T-helper 17 cell (primary cell): ENCODE measurements around the gene CDCA4. TPM values are rescaled to one million over a fixed set of nuclear protein-coding genes. Genes with fewer than 3 reads are reported as not detected.
A peak's percentile ranks its signal among the peaks of the same experiment; 100 is the strongest.
"Not testable (repeated sequence)": the region's sequence is repeated elsewhere in the genome, so short reads cannot be mapped to it uniquely, and the experiment has no call there.

Experiments
- ATAC-seq: fragments of 150-1000 bp; cut with Tn5 transposase; 2 replicates; pipeline ENCODE4 v1.10.0; 2021; ENCODE audit warnings: mild to moderate bottlenecking, moderate library complexity
- DNase-seq, 3 donors: peaks; one replicate each; pipeline versions ENCODE4 v3.0.0 to v3.0.0-alpha.2; 2020 to 2021
- H3K9me3 ChIP-seq: one replicate; pipeline ENCODE4 v1.7.0; 2013; ENCODE audit warnings: low read length, mild to moderate bottlenecking; ENCODE audit not compliant: control insufficient read depth, poor library complexity, severe bottlenecking
- H3K27ac Mint-ChIP-seq: one replicate; pipeline ENCODE4 v1.8.0; 2022; ENCODE audit warnings: mild to moderate bottlenecking, moderate library complexity, mixed read lengths
- H3K27me3 Mint-ChIP-seq: one replicate; pipeline ENCODE4 v1.8.0; 2022; ENCODE audit warnings: mixed read lengths
- H3K36me3 Mint-ChIP-seq: one replicate; pipeline ENCODE4 v1.8.0; 2022; ENCODE audit warnings: low read depth, mixed read lengths
- H3K4me1 Mint-ChIP-seq: one replicate; pipeline ENCODE4 v1.8.0; 2022; ENCODE audit warnings: mild to moderate bottlenecking, mixed read lengths
- H3K4me3 Mint-ChIP-seq: one replicate; pipeline ENCODE4 v1.8.0; 2022; ENCODE audit warnings: mild to moderate bottlenecking, moderate library complexity, mixed read lengths
- total RNA-seq, 4 donors: library from RNA in 2 of 4; stranded (reverse) in 2 of 4; gene quantifications; one replicate each; pipeline ENCODE4 v1.2.3 and lab custom pipeline; 2022 to 2026

The CDCA4 gene
- total RNA-seq (10 to 100 TPM; 16.1 to 18.4 TPM), total RNA-seq (lab: John Stamatoyannopoulos, UW) (19.4 to 36.2 reads per million in 2 donors)

DNA sequence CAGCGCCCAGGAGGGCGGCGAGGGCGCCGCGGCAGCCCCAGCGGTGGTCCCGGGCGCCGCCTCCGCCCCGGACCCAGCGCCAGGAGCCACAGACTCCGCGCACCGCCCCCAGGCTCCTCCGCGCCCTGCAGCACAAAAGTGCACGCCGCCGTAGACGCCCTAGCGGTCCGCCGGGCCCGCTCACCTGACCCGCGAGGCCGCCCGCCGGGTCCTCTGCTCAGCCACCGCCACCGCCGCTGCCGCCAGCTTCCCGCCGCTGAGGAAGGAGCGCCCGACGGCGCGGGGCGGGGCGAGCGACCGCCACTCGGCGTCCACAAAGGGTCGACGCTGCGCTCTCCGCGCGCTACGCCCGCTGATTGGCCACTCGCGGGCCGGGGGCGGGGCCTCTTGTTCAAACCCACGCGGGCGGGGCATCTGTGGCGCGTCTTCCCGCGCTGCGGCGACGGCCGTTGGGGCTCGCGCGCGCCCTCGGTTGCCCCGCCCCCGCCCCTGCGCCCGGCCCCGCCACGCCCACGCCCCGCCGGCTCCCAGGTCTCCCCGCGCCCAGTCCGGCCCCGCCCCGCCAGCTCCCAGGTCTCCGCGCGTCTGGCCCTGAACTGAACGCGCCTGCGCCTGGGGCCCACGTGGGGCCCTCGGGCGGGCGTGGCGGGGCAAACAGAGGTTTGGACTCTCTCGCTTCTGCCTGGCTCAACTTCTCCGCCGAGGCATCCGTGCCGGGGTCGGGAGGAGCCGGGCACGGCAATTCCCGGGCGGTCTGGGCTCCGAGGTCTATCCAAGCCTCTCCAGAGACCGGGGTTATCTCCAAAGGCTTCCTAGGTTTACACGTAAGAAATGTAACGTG is at the start of gene CDCA4:
TSS of gene CDCA4 (minus strand) at position 269 of the 841 bp plus-strand sequence. CDS start 9,154 bp downstream, outside the sequence.
- Mint-ChIP-seq H3K4me3 (peak within 1 kb of the TSS; percentile 93), H3K27me3 (no peaks in the 10 kb centered on the region), H3K27ac (peak within 1 kb of the TSS; percentile 98), H3K4me1 (peaks cover 44% of the 10 kb centered on the region), H3K36me3 (no peaks in the 10 kb centered on the region)
- ATAC-seq = peak; percentile 84
- DNase-seq = peak; percentile 95 to 99 (median 98)
- no peaks in the 10 kb centered on the region for H3K9me3 ChIP-seq

DNA sequence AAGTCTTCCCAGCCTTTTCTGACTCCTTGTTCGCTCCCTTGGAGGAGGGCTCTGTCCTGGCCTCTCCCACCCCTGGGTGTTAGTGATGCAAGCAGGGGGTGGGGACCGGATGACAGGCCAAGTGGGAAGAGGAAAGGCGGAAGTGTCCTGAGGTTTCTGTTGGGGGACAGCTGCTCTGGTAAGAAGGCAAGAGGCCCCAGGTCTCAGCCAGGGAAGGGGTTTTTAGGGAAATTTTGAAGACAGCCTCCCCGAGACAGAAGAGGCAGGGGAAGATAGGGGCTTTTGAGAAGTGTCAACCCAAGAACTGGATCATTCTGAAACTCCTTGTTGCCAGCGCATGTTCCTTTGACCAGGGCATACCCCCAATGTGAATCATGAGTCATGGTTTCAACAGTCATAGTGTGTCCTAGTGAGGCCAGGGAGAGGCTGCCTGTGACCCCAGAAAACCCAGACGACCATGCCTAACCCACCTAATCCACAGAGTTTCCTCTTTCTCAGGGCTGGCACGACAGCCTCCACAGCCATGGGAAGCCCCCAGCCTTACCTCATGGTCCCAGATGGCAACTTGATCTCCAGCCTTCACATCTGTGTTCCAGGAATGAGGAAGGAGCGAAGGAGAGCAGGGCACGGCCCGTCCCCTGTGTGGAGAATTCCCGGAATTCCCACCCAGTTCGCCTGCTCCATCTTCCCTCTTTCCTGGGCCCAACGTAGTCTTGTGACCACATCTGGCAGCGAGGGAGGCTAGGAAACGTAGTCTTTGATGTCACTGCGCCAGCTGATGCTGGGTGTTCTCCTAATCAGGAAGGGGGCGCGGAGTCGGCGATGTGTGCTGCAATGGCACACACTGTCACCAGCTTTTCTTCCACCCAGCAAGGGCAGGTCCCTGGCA is 49.2 kb upstream of the CDCA4 start:
- no peak for ATAC-seq
- Mint-ChIP-seq H3K27me3 (no peaks in the 10 kb centered on the region), H3K27ac (peak overlapping the region; percentile 99), H3K4me1 (peaks cover 36% of the 10 kb centered on the region), H3K4me3 (peak overlapping the region; percentile 53), H3K36me3 (no peaks in the 10 kb centered on the region)
- peak in 1 of 3 donors; percentile 8 for DNase-seq
- H3K9me3 ChIP-seq = no peaks in the 10 kb centered on the region

DNA sequence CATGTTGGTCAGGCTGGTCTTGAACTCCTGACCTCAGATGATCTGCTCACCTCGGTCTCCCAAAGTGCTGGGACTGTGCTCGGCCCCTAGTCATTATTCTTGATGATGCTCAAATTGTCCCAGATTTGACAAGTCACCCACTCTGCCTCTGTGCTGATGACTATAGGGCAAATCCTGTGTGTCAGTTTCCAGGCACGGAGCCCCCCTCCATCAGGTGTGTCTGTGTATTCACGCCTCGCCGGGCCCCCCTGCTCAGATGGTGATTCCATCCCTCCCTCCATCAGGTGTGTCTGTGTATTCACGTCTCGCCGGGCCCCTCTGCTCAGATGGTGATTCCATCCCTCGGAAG is 48.6 kb upstream of the CDCA4 start:
- H3K9me3 ChIP-seq = no peaks in the 10 kb centered on the region
- DNase-seq (no peak), ATAC-seq (no peak)
- Mint-ChIP-seq H3K27ac (peak overlapping the region; percentile 99), H3K4me3 (peak overlapping the region; percentile 53), H3K36me3 (no peaks in the 10 kb centered on the region), H3K4me1 (peaks cover 40% of the 10 kb centered on the region), H3K27me3 (no peaks in the 10 kb centered on the region)

DNA sequence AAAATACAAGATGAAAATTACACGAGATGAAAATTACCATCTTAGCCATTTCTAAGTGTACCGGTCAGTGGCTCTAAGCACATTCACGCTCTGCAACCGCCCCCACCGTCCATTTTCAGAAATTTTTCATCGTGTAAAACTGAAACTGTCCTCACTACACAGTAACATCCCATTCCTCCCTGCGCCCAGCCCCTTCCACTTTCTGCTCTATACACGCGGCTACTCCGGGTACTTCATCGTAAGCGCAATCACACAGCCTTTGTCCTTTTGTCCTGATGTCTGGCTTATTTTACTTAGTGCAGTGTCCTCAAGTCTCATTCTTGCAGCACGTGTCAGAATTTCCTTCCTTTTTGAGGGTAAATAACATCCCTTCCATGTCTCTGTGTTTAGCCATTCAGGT is 47.9 kb upstream of the CDCA4 start:
- peaks cover 44% of the 10 kb centered on the region for H3K4me1 Mint-ChIP-seq
- peak overlapping the region; percentile 99 for H3K27ac Mint-ChIP-seq
- H3K9me3 ChIP-seq = no peaks in the 10 kb centered on the region
- no peaks in the 10 kb centered on the region for H3K36me3 Mint-ChIP-seq
- DNase-seq (no peak), ATAC-seq (no peak)
- no peaks in the 10 kb centered on the region for H3K27me3 Mint-ChIP-seq
- H3K4me3 Mint-ChIP-seq = peak overlapping the region; percentile 79

DNA sequence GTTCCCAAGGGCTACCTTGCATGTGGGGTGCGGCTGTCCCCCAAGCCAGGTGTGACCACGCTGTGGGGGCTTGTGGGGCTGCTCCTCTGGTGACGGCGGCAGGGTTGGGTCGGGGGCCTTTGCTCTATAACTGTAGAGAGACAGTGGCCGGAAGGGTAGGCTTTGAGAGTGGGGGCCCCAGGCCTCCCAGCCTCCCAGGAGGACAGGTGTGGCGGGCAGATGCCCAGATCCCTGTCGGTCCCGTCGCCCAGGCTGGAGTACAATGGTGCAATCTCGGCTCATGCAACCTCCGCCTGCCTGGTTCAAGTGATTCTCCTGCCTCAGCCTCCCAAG is 47.1 kb upstream of the CDCA4 start:
- H3K4me3 Mint-ChIP-seq = no peak overlapping the region
- DNase-seq = no peak
- peak overlapping the region; percentile 99 for H3K27ac Mint-ChIP-seq
- H3K27me3 Mint-ChIP-seq = no peaks in the 10 kb centered on the region
- no peaks in the 10 kb centered on the region for H3K9me3 ChIP-seq
- H3K4me1 Mint-ChIP-seq = peaks cover 48% of the 10 kb centered on the region
- no peak for ATAC-seq
- no peaks in the 10 kb centered on the region for H3K36me3 Mint-ChIP-seq

- H3K27ac Mint-ChIP-seq = peak overlapping the region; percentile 99
- no peaks in the 10 kb centered on the region for H3K9me3 ChIP-seq
- DNase-seq (peak in 1 of 3 donors; percentile 49), ATAC-seq (no peak)
- no peaks in the 10 kb centered on the region for H3K36me3 Mint-ChIP-seq
- H3K4me3 Mint-ChIP-seq = peak overlapping the region; percentile 96
- H3K27me3 Mint-ChIP-seq = no peaks in the 10 kb centered on the region
- peaks cover 50% of the 10 kb centered on the region for H3K4me1 Mint-ChIP-seq
Observed at GRCh38 chr14:105067140-105067968, 46.5 kb upstream of the CDCA4 start.

DNA sequence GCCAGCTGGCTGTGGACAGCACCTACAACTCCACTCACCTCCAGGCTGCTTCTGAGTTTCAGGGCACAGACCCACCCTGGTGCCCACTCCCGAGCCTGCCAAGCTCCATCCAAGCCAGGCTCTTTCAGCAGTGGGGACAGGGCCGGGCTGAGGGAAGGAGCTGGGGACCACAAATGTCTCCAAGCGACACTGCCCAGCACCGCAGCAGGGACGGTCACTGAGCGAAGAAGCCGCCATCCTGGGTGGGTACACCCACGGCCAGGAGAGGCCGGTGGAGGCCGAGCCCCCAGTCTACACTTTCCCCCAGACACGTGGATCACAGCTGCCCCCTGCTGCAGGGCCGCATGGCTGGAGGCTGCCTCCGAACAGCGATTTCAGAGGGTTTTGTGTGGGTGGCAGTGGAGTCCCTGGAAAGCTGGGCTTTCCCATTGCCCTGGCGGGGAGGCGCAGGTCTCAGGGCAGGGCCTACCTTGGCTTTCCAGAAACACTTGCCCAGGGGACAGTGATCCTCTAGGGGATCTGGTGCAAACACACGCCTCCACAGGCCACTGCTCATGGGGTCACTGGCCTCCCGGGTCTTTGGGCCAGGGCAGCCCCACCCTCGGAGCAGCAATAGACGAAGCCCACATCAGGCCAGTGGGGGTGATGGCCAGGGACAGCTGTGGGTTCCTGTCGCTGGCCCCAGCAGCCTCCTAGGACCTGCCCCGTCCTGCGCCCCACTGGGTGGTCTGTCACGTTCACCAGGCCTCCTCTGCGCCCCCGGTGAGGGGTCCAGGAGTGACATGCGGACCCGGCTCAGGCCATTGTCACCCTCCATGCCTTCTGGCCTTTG is 45.6 kb upstream of the CDCA4 start:
- DNase-seq = no peak
- ATAC-seq = no peak
- H3K9me3 ChIP-seq = no peaks in the 10 kb centered on the region
- H3K27ac Mint-ChIP-seq = peak overlapping the region; percentile 99
- H3K4me1 Mint-ChIP-seq = peaks cover 54% of the 10 kb centered on the region
- H3K36me3 Mint-ChIP-seq = no peaks in the 10 kb centered on the region
- peak overlapping the region; percentile 96 for H3K4me3 Mint-ChIP-seq
- no peaks in the 10 kb centered on the region for H3K27me3 Mint-ChIP-seq

DNA sequence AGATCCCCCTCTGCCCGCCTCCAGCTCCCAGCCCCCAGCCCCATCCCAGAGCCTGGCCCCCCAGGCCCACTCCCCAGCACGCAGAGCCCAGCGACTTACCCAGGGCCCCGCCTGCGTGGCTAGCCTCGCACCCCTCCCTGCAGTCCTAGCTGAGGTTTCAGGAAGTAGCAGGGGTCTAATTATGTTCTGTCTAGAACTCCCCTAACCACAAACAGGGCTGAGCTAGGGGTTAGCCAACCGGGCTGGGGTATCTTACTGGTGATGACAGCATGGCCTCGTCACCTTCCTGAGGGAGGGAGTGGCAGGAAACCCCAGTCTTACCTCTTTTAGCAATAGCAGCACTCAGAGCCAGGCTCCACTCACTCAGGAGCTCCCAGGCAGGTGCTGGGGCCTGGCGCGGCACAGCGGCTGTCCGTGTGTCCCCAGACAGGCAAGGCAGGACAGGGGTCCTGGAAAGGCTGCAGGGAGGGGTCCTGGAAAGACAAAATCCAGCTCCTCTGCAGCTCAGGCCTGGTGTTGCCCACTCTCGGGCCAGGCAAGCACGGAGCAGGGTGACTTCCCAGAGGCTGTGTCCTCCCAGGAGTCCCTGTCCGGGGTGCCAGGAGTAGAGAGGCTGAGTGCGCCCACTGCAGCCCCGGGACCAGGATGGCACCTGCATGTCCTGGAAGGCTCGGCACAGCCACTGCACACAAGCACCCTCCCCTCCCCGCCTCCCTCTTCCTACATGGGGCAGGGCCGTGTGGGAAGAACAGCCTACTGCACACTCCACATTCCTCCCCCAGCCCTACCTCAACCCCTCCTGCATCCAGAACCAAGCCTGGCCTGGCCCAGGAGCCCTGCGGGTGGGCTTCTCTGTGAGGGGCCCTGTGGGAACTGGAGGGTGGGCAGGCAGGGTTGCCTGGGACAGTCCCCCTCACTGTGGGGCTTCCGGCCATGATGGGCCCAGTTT is 44.7 kb upstream of the CDCA4 start, which contains the start of gene GPR132:
TSS of gene GPR132 (minus strand) at position 151 of the 949 bp plus-strand sequence. CDS start 10,010 bp downstream, outside the sequence.
- peak; percentile 76 to 87 (median 80) for DNase-seq
- Mint-ChIP-seq H3K27me3 (no peaks in the 10 kb centered on the region), H3K4me1 (peaks cover 54% of the 10 kb centered on the region), H3K27ac (peak within 1 kb of the TSS; percentile 99), H3K36me3 (no peaks in the 10 kb centered on the region), H3K4me3 (peak within 1 kb of the TSS; percentile 96)
- no peaks in the 10 kb centered on the region for H3K9me3 ChIP-seq
- peak; percentile 93 for ATAC-seq

GRCh38 chr14:105064721-105065143 is 43.8 kb upstream of the CDCA4 start:
- H3K27ac Mint-ChIP-seq = peak overlapping the region; percentile 99
- no peak for ATAC-seq
- no peaks in the 10 kb centered on the region for H3K9me3 ChIP-seq
- H3K27me3 Mint-ChIP-seq = no peaks in the 10 kb centered on the region
- H3K36me3 Mint-ChIP-seq = no peaks in the 10 kb centered on the region
- DNase-seq = no peak
- H3K4me1 Mint-ChIP-seq = peaks cover 56% of the 10 kb centered on the region
- H3K4me3 Mint-ChIP-seq = peak overlapping the region; percentile 96

- DNase-seq (no peak), ATAC-seq (no peak)
- peak overlapping the region; percentile 99 for H3K27ac Mint-ChIP-seq
- H3K4me1 Mint-ChIP-seq = peaks cover 59% of the 10 kb centered on the region
- H3K36me3 Mint-ChIP-seq = no peaks in the 10 kb centered on the region
- no peaks in the 10 kb centered on the region for H3K27me3 Mint-ChIP-seq
- peak overlapping the region; percentile 96 for H3K4me3 Mint-ChIP-seq
- no peaks in the 10 kb centered on the region for H3K9me3 ChIP-seq
Observed at GRCh38 chr14:105064001-105064400, 43.1 kb upstream of the CDCA4 start.

- not testable (repeated sequence) for H3K27me3 Mint-ChIP-seq, H3K9me3 ChIP-seq, H3K36me3 Mint-ChIP-seq, DNase-seq, ATAC-seq
- Mint-ChIP-seq H3K4me1 (peaks cover 57% of the 10 kb centered on the region), H3K4me3 (peak overlapping the region; percentile 96), H3K27ac (peak overlapping the region; percentile 99)
Observed at GRCh38 chr14:105063506-105063905, 42.6 kb upstream of the CDCA4 start.
